Left ventricle myocardium inferior (tissue), 1 donor: ENCODE data around the gene CEP128. TPM values are rescaled to one million over a fixed set of nuclear protein-coding genes. Genes with fewer than 3 reads are reported as not detected.

Experiments
- DNase-seq: peaks from one replicate; pipeline ENCODE4 v3.0.0-alpha.2; 2020
- H3K27ac ChIP-seq: fragments of 200-600 bp; replicated peaks from 2 replicates; pipeline ENCODE4 v1.8.0; 2021
- H3K27me3 ChIP-seq: fragments of 200-600 bp; 2 replicates; pipeline ENCODE4 v1.8.0; 2021; ENCODE audit warnings: low read depth
- H3K36me3 ChIP-seq: fragments of 200-600 bp; 2 replicates; pipeline ENCODE4 v1.8.0; 2021
- H3K4me1 ChIP-seq: fragments of 200-600 bp; 2 replicates; pipeline ENCODE4 v1.8.0; 2021
- H3K4me3 ChIP-seq: fragments of 200-600 bp; 2 replicates; pipeline ENCODE4 v1.8.0; 2021; ENCODE audit warnings: mild to moderate bottlenecking, moderate library complexity
- H3K9me3 ChIP-seq: fragments of 200-600 bp; replicated peaks from 2 replicates; pipeline ENCODE4 v1.8.0; 2021
- intact Hi-C: fragments of 100-400 bp; cut with micrococcal nuclease; formaldehyde crosslinking; loops from one replicate; pipeline ENCODE4 v1.11.0; 2022
- total RNA-seq: library from RNA; stranded (reverse); fragmentation: NEBNext Ultra II Directional; extraction: Animal tissue kit (Norgen Biotek cat#: 25700); gene quantifications from one replicate; pipeline ENCODE4 v1.2.1, GENCODE V29; 2021
- TF ChIP-seq, protein P1 (sequence below): fragments of 200-600 bp; IDR thresholded peaks from 2 replicates; pipeline ENCODE4 v1.8.0; 2021; ENCODE audit warnings: antibody characterized with exemption, mild to moderate bottlenecking, borderline replicate concordance
- donor health status: DM: no; HTN: yes; CAD: no; lungs with severe emphysema.

The CEP128 gene
- total RNA-seq, 1 donor from 2014 or later: 2.3 TPM

DNA sequence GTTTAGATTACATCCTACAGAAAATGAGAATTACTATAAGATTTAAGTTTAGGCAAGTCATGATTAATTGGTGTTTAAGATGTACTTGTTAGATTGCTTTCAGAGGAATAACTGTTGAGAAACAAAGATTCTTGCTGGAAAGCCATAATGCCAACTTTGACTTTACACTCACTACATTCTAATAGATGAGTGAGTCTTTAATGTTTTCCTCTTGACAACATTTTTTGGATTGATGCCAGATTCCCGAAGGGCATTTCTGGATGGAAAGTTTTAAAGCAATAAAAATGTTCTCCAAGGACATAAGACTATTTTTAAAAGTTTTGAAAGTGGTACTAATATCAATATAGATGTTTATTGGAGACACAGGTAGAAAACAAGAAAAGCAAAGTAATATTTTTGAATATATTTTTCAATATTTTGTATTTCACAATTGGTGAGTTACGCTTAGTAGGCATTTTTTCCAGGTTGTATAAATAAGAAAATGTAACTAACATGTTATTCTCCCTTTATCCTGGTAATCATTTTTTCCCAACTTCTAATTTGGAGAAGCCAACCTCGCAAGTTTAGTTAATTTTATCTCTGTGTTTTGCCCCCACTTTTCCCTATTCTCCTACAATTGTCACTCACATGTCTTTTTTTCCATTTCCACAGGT is 307.3 kb downstream of the CEP128 start:
- TF ChIP-seq, protein P1, sequence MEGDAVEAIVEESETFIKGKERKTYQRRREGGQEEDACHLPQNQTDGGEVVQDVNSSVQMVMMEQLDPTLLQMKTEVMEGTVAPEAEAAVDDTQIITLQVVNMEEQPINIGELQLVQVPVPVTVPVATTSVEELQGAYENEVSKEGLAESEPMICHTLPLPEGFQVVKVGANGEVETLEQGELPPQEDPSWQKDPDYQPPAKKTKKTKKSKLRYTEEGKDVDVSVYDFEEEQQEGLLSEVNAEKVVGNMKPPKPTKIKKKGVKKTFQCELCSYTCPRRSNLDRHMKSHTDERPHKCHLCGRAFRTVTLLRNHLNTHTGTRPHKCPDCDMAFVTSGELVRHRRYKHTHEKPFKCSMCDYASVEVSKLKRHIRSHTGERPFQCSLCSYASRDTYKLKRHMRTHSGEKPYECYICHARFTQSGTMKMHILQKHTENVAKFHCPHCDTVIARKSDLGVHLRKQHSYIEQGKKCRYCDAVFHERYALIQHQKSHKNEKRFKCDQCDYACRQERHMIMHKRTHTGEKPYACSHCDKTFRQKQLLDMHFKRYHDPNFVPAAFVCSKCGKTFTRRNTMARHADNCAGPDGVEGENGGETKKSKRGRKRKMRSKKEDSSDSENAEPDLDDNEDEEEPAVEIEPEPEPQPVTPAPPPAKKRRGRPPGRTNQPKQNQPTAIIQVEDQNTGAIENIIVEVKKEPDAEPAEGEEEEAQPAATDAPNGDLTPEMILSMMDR: no peak
- no peaks in the 10 kb centered on the region for H3K4me1 ChIP-seq
- intact Hi-C loops: no loop called here
- no peaks in the 10 kb centered on the region for H3K36me3 ChIP-seq
- H3K27ac ChIP-seq: no peak overlapping the region
- DNase-seq: no peak
- no peaks in the 10 kb centered on the region for H3K9me3 ChIP-seq
- no peak overlapping the region for H3K4me3 ChIP-seq
- no peaks in the 10 kb centered on the region for H3K27me3 ChIP-seq

DNA sequence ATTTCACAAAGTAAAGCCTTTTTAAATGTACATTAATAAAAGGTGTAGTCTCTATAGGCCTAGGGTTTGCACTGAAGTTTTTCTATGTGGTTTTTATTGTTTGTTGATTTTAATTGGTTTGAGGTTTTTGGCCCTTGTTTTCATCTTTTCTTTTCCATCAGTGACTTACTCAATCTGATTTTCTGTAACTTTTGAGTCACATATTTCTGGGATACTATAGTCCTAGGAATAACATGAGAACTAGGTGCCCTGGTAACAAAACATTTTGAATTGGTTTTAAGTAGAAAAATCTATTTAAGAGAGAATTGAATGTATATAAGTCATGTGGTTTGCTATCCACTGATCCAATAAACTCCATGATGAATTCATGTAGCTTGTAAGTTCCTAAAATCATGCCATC is 311.9 kb downstream of the CEP128 start:
- DNase-seq: no peak
- TF ChIP-seq, protein P1: no peak
- no peaks in the 10 kb centered on the region for H3K36me3 ChIP-seq
- H3K27ac ChIP-seq: no peak overlapping the region
- no peaks in the 10 kb centered on the region for H3K4me1 ChIP-seq
- H3K9me3 ChIP-seq: peaks cover 12% of the 10 kb centered on the region
- no peak overlapping the region for H3K4me3 ChIP-seq
- no peaks in the 10 kb centered on the region for H3K27me3 ChIP-seq
- intact Hi-C loops: no loop called here

DNA sequence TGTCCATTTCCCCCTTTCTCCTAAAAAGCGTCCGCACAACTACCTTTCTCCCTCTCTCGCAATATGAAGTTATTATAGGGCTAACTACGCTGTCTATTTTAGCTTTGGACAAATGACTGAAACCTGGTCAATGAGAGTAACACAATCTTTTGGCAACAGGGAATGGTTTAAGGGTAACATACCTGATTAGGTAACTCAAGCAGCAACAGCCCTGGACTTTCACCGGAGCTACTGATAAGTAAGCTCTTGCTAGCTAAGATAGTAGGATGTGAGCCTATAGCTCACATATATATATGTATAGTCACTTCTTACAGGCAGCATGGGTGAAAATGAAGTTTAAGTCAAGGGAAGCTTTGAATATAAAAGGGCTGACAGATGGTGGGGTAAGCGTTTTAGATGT is 313.0 kb downstream of the CEP128 start:
- no peak overlapping the region for H3K4me3 ChIP-seq
- H3K27me3 ChIP-seq: no peaks in the 10 kb centered on the region
- TF ChIP-seq, protein P1: no peak
- intact Hi-C loops: no loop called here
- no peaks in the 10 kb centered on the region for H3K36me3 ChIP-seq
- no peak for DNase-seq
- no peaks in the 10 kb centered on the region for H3K4me1 ChIP-seq
- H3K9me3 ChIP-seq: peaks cover 13% of the 10 kb centered on the region
- no peak overlapping the region for H3K27ac ChIP-seq

DNA sequence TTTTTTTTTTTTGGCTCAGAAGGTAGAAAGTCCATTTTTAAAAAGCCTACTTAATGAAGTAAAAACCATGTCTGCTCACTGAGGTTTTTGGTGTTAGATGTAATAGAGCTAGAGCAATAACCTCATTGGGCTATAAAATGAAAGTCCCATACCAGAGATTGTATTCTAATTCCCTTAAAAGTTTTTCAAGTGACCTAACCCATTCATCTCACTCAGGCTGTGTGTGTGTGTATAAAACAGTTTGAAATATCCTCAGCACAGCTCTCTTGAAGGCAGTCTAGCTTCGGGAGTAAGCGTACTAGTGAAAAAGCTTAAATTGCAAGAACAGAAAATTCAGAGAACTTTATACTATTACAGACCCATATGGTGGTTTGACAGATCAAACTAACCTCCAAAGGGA is 313.8 kb downstream of the CEP128 start:
- H3K27ac ChIP-seq: no peak overlapping the region
- H3K4me1 ChIP-seq: no peaks in the 10 kb centered on the region
- H3K36me3 ChIP-seq: no peaks in the 10 kb centered on the region
- no peak overlapping the region for H3K4me3 ChIP-seq
- DNase-seq: no peak
- no peaks in the 10 kb centered on the region for H3K27me3 ChIP-seq
- H3K9me3 ChIP-seq: peaks cover 13% of the 10 kb centered on the region
- TF ChIP-seq, protein P1: no peak
- intact Hi-C loops: no loop called here

DNA sequence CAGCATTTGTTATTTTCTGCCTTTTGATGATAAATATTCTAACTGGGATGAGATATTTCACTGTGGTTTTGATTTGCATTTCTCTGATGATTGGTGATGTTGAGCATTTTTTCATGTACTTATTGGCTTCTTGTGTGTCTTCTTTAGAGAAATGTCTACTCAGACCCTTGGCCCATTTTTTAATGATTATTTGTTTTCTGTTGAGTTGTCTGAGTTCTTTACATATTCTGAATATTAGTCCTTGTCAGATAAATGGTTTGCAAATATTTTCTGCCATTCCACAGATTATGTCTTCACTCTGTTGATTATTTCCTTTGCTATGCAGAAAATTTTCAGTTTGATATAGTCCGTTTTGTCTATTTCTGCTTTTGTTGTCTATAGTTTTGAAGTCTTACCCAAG is 317.0 kb downstream of the CEP128 start:
- no peak for DNase-seq
- no peaks in the 10 kb centered on the region for H3K4me1 ChIP-seq
- H3K4me3 ChIP-seq: no peak overlapping the region
- H3K9me3 ChIP-seq: peaks cover 21% of the 10 kb centered on the region
- H3K27me3 ChIP-seq: no peaks in the 10 kb centered on the region
- TF ChIP-seq, protein P1: no peak
- no peak overlapping the region for H3K27ac ChIP-seq
- intact Hi-C loops: no loop called here
- no peaks in the 10 kb centered on the region for H3K36me3 ChIP-seq
